Activated T-helper 2 cell treated with anti-CD3 and anti-CD28 coated beads, Interferon-gamma antibody, Interleukin-2, Interleukin-4, amounts not matched to agents 10 μg/mL and 5 μg/mL and 100 μg/mL, durations not matched to agents 14 hours and 24 hours and 36 hours (primary cell): ENCODE results near the gene PYM1. TPM values are rescaled to one million over a fixed set of nuclear protein-coding genes. Genes with fewer than 3 reads are reported as not detected.
"Not testable (repeated sequence)": the region's sequence is repeated elsewhere in the genome, so short reads cannot be mapped to it uniquely, and the experiment has no call there.

Source experiments
- DNase-seq: peaks from one replicate; pipeline ENCODE4 v3.0.0; 2021; ENCODE audit warnings: low spot score
- H3K27ac Mint-ChIP-seq: one replicate; pipeline ENCODE4 v1.8.0; 2021; ENCODE audit warnings: mixed read lengths
- H3K27me3 Mint-ChIP-seq: one replicate; pipeline ENCODE4 v1.8.0; 2021; ENCODE audit warnings: low read depth, mixed read lengths
- H3K36me3 Mint-ChIP-seq: one replicate; pipeline ENCODE4 v1.8.0; 2021; ENCODE audit warnings: low read depth, mixed read lengths
- H3K4me1 Mint-ChIP-seq: one replicate; pipeline ENCODE4 v1.8.0; 2021; ENCODE audit warnings: low read depth, mixed read lengths
- H3K4me3 Mint-ChIP-seq: one replicate; pipeline ENCODE4 v1.8.0; 2021; ENCODE audit warnings: low read depth, mild to moderate bottlenecking, moderate library complexity, mixed read lengths
- H3K9me3 Mint-ChIP-seq: one replicate; pipeline ENCODE4 v1.8.0; 2021; ENCODE audit warnings: mixed read lengths
- intact Hi-C: fragments of 100-400 bp; cut with micrococcal nuclease; formaldehyde crosslinking; loops from one replicate; pipeline ENCODE4 v1.15.1; 2023
- total RNA-seq: library from RNA; stranded (reverse); gene quantifications from 2 replicates; pipeline ENCODE4 v1.2.3, GENCODE V29; 2022

The PYM1 gene
- total RNA-seq, 1 donor from 2014 or later: 43.4 TPM

DNA sequence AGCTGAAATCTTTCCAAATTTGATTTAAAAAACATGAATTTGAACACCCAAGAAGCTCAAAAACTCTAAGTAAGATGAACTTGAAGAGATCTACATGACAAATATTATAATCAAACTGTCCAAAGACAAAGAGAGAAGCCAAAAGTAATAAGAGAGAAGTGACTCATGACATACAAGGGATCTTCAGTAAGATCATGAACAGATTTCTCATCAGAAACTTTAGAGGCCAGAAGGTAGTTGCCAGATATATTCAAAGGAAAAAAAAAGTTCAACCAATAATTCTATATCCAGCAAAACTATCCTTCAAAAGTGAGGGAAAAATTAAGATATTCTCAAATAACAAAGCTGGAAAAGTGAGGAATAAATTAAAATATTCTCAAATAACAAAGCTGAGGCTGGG is 49.9 kb downstream of the PYM1 start:
- DNase-seq: no peak
- Mint-ChIP-seq H3K4me1 (peaks cover 6% of the 10 kb centered on the region), H3K27ac (no peak overlapping the region), H3K27me3 (no peaks in the 10 kb centered on the region), H3K36me3 (peaks cover 12% of the 10 kb centered on the region), H3K9me3 (peaks cover 10% of the 10 kb centered on the region), H3K4me3 (no peak overlapping the region)
- intact Hi-C loops: no loop called here

DNA sequence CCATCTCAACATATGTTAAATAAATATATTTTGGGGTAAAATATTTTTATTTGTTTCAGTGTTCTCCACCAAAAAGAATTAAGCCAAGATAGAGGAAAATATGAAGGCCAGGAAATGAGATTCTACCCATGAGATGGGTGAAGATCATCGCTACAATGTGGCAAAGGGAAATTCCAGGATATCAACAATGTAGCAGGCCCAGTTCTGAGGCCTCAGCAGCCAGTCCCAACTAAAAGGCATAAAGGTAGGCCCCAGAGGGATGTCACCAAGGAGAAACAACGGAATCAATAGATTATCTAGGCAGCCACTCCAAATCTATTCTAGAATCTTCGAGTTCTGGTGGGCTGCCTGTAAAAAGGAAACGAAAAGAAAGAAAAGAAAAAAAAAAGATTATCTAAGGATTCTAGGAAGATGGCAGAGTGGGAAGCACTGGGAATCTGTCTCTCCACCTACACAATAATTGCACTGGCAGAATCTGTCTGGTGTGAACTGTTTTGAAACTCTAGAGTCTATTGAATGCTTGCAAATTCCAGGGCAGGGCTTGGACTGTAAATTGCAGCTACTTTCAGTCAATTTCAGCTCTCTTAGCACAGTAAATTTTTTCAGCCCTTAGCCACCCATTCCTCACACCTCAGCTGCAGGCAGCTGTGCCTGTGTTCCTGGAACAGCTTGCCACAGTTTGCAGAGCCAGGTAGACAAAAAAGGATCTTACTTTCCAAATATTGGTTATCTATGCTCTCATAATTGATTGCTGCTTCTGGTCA is 51.8 kb downstream of the PYM1 start:
- peaks cover 12% of the 10 kb centered on the region for H3K36me3 Mint-ChIP-seq
- peaks cover 3% of the 10 kb centered on the region for H3K4me1 Mint-ChIP-seq

DNA sequence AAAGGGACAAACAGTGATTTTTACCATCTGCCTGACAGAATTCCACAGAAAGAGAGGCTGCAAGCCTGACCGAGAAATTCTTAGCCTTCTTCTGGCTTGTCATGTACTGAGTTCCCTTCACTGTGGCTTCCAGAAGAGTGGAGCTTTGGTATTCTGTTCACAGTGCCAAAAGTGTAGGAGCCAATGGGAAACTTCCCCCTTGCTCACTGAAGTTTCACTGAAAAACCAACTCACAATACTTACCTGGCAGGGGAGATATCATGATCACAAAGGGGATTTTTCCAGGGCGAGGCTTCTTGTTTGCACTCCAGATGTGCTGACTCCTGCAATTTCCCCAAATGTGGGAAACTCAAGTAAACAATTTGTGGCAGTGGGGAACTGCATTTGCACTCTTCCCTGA is 53.3 kb downstream of the PYM1 start:
- H3K9me3 Mint-ChIP-seq: peaks cover 10% of the 10 kb centered on the region
- intact Hi-C loops: no loop called here
- no peaks in the 10 kb centered on the region for H3K27me3 Mint-ChIP-seq
- peaks cover 12% of the 10 kb centered on the region for H3K36me3 Mint-ChIP-seq
- no peaks in the 10 kb centered on the region for H3K4me1 Mint-ChIP-seq
- no peak for DNase-seq
- no peak overlapping the region for H3K4me3 Mint-ChIP-seq
- H3K27ac Mint-ChIP-seq: no peak overlapping the region

More for the DNA sequence above, 51.8 kb downstream of the PYM1 start:
- intact Hi-C loops: no loop called here
- Mint-ChIP-seq H3K4me3 (no peak overlapping the region), H3K27me3 (no peaks in the 10 kb centered on the region), H3K9me3 (peaks cover 10% of the 10 kb centered on the region), H3K27ac (no peak overlapping the region)
- DNase-seq: no peak

DNA sequence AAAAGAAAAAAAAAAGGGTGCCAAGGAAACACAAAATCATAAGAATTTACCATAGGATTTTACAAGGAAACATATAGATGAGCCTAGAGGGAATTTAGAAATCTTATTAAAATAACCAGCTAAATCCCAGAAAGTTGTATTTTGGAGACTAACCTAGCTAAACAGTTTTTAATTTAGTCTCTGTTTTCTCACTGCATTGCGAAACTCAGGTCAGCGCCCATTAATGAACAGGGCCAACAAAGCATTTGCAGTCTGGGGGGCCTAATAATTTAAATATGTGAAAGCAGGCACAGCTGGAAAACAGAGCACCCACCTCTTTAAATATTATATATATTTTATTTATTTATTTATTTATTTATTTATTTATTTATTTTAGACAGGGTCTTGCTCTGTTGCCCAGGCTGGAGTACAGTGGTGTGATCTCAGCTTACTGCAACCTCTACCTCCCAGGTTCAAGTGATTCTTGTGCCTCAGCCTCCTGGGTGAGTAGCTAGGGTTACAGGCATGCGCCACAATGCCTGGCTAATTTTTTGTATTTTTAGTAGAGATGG is 61.2 kb downstream of the PYM1 start:
- H3K36me3 Mint-ChIP-seq, H3K9me3 Mint-ChIP-seq, H3K4me3 Mint-ChIP-seq: not testable (repeated sequence)

DNA sequence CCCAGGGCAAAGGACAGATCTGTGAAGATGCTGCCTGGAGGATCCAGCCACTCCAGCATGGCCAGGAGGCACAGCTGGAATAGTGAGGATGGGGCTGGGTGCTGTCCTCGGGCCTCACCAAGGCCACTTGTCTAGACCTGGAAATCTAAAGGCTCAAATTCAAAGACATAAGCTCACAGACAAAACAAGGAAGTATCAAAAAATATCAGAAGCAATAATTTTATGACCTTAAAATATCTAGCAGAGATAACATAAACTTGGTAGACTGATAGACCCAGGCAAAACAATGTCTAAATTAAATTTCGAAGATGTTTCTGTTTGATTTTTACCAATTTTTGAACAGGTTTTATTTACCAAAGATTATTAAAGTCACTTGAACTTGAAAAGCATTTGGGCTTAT is 62.4 kb downstream of the PYM1 start:
- no peak for DNase-seq
- H3K27me3 Mint-ChIP-seq: no peaks in the 10 kb centered on the region
- intact Hi-C loops: no loop called here
- H3K4me3 Mint-ChIP-seq: no peak overlapping the region
- H3K36me3 Mint-ChIP-seq: no peaks in the 10 kb centered on the region
- no peaks in the 10 kb centered on the region for H3K4me1 Mint-ChIP-seq
- no peak overlapping the region for H3K27ac Mint-ChIP-seq
- peaks cover 5% of the 10 kb centered on the region for H3K9me3 Mint-ChIP-seq

More for the DNA sequence above, 61.2 kb downstream of the PYM1 start:
- DNase-seq, H3K27ac Mint-ChIP-seq, H3K27me3 Mint-ChIP-seq, H3K4me1 Mint-ChIP-seq, intact Hi-C loops: not testable (repeated sequence)

DNA sequence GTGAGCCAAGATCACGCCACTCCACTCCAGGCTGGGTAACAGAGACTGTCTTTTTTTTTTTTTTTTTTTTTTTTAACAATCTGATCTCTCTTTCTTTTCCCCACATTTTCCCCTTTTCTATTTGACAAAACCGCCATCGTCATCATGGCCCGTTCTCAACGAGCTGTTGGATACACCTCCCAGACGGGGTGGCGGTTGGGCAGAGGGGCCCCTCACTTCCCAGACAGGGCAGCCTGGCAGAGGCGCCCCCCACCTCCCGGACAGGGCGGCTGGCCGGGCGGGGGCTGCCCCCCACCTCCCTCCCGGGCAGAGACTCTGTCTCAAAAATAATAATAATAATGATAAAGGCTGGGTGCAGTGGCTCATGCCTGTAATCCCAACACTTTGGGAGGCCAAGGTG is 64.8 kb downstream of the PYM1 start:
- H3K4me1 Mint-ChIP-seq, H3K4me3 Mint-ChIP-seq, H3K27ac Mint-ChIP-seq, H3K9me3 Mint-ChIP-seq, H3K27me3 Mint-ChIP-seq, intact Hi-C loops, H3K36me3 Mint-ChIP-seq, DNase-seq: not testable (repeated sequence)

DNA sequence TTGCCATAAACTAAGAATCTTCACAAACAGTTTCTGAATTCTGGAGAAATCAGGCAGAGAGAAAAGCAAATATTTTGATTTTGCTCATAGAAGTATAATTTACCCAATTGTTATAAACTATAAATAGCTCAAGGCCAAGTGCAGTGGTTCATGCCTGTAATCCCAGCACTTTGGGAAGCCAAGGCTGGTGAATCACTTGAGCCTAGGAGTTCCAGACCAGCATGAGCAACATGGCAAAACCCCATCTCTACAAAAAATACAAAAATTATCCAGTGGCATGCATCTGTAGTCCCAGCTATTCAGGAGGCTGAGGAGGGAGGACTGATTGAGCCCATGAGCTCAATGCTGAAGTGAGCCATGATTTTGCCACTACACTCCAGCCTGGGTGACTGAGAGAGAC is 65.4 kb downstream of the PYM1 start:
- peaks cover 5% of the 10 kb centered on the region for H3K9me3 Mint-ChIP-seq
- no peaks in the 10 kb centered on the region for H3K36me3 Mint-ChIP-seq
- intact Hi-C loops: no loop called here
- H3K27me3 Mint-ChIP-seq: peaks cover 2% of the 10 kb centered on the region
- H3K4me1 Mint-ChIP-seq: no peaks in the 10 kb centered on the region
- no peak overlapping the region for H3K4me3 Mint-ChIP-seq
- DNase-seq: no peak
- no peak overlapping the region for H3K27ac Mint-ChIP-seq

DNA sequence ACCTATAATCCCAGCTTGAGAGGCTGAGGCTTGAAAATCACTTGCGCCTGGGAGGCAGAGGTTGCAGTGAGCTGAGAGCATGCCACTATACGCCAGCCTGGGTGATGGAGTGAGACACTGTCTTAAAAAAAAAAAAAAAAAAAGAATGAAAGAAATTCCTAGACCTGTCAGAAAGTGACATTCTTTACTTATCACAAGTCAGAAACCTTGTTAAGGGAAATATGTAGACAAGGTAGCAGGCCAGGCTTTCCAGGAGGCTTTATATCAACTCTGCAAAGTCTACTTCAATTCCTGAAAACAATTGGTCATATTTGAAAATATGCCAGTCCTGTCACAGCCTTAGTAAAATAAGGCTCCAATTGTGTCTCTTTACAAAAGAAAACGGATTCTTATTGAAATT is 65.8 kb downstream of the PYM1 start:
- Mint-ChIP-seq H3K27ac (no peak overlapping the region), H3K27me3 (peaks cover 2% of the 10 kb centered on the region), H3K9me3 (peaks cover 5% of the 10 kb centered on the region), H3K36me3 (no peaks in the 10 kb centered on the region), H3K4me1 (no peaks in the 10 kb centered on the region), H3K4me3 (no peak overlapping the region)
- intact Hi-C loops: no loop called here
- no peak for DNase-seq

DNA sequence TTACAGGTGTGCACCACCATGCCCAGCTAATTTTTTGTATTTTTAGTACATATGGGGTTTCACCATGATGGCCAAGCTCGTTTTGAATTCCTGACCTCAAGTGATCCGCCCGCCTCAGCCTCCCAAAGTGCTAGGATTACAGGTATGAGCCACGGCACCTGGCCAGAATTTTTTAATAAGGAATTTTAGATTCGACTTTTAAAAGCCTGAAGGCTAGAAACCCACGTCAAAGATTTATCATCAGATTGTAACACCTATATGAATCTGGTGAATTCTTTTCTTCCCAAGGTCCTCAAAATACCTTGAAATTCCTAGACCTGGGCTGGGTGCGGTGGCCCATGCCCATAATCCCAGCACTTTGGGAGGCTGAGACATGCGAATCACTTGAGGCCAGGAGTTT is 66.3 kb downstream of the PYM1 start:
- peaks cover 2% of the 10 kb centered on the region for H3K27me3 Mint-ChIP-seq
- intact Hi-C loops: no loop called here
- no peaks in the 10 kb centered on the region for H3K4me1 Mint-ChIP-seq
- H3K9me3 Mint-ChIP-seq: peaks cover 5% of the 10 kb centered on the region
- no peak for DNase-seq
- H3K4me3 Mint-ChIP-seq: no peak overlapping the region
- no peak overlapping the region for H3K27ac Mint-ChIP-seq
- no peaks in the 10 kb centered on the region for H3K36me3 Mint-ChIP-seq

DNA sequence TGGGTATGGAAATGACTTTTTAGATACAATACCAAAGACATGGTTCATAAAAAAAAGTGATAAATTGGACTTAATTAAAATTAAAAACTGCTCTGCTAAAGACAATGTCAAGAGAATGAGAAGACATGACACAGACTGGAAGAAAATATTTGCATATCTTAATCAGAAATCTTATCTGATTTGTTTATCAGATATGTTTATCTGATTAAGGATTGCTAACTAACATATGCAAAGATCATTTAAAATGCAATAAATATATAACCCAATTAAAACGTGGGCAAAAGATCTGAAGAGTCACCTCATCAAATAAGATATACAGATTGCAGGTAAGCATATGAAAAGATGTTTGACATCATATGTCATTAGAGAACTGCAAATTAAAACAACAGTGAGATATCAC is 75.0 kb downstream of the PYM1 start:
- no peak for DNase-seq
- Mint-ChIP-seq H3K9me3 (no peaks in the 10 kb centered on the region), H3K27me3 (peaks cover 16% of the 10 kb centered on the region), H3K36me3 (no peaks in the 10 kb centered on the region), H3K4me3 (no peak overlapping the region), H3K4me1 (peaks cover under 1% of the 10 kb centered on the region), H3K27ac (no peak overlapping the region)
- intact Hi-C loops: no loop called here

Other genes with a start within 250 kb of the PYM1 start
- gene ITGA7, start 220.0 kb downstream of the PYM1 start, total RNA-seq: 0.94 and 1.9 TPM in 2 replicates
- gene BLOC1S1, start 211.8 kb downstream of the PYM1 start, total RNA-seq: 72.3 and 73.9 TPM in 2 replicates
- 6.5 and 8.1 TPM in 2 replicates for gene RDH5, start 207.5 kb downstream of the PYM1 start, total RNA-seq
- gene CD63, start 198.9 kb downstream of the PYM1 start, total RNA-seq: 230 and 236 TPM in 2 replicates
- 15.3 and 15.4 TPM in 2 replicates for gene GDF11, start 184.8 kb downstream of the PYM1 start, total RNA-seq
- gene SARNP, start 110.2 kb downstream of the PYM1 start, total RNA-seq: 78.3 and 82.2 TPM in 2 replicates
- gene ORMDL2, start 109.9 kb downstream of the PYM1 start, total RNA-seq: 58.6 and 59.2 TPM in 2 replicates
- gene DNAJC14, start 98.3 kb downstream of the PYM1 start, total RNA-seq: 34.8 and 35.2 TPM in 2 replicates
- not detected in 2 replicates for gene MMP19, start 85.0 kb downstream of the PYM1 start, total RNA-seq
- gene DGKA, start 3.3 kb upstream of the PYM1 start, total RNA-seq: 218 and 242 TPM in 2 replicates
- 0.32 and 0.37 TPM in 2 replicates for gene PMEL, start 38.1 kb upstream of the PYM1 start, total RNA-seq
- gene CDK2, start 38.9 kb upstream of the PYM1 start, total RNA-seq: 116 and 121 TPM in 2 replicates
- gene RAB5B, start 46.2 kb upstream of the PYM1 start, total RNA-seq: 47.9 and 51.0 TPM in 2 replicates
- gene SUOX, start 69.4 kb upstream of the PYM1 start, total RNA-seq: 19.9 and 21.2 TPM in 2 replicates
- gene IKZF4, start 93.1 kb upstream of the PYM1 start, total RNA-seq: 34.8 and 35.5 TPM in 2 replicates
- gene RPS26, start 114.0 kb upstream of the PYM1 start, total RNA-seq: 43.9 and 45.2 TPM in 2 replicates
- 0.11 and 0.71 TPM in 2 replicates for gene ERBB3, start 152.3 kb upstream of the PYM1 start, total RNA-seq
- gene PA2G4, start 176.7 kb upstream of the PYM1 start, total RNA-seq: 356 and 364 TPM in 2 replicates
- 3,925 and 4,057 TPM in 2 replicates for gene RPL41, start 188.7 kb upstream of the PYM1 start, total RNA-seq
- gene ZC3H10, start 190.4 kb upstream of the PYM1 start, total RNA-seq: 7.7 and 9.2 TPM in 2 replicates
- 154 TPM in 2 replicates for gene ESYT1, start 200.4 kb upstream of the PYM1 start, total RNA-seq
- gene MYL6B, start 224.7 kb upstream of the PYM1 start, total RNA-seq: 89.7 and 94.3 TPM in 2 replicates
- gene MYL6, start 230.5 kb upstream of the PYM1 start, total RNA-seq: 1,051 and 1,067 TPM in 2 replicates